ENCODE results near the gene ADAM23.

DNA sequence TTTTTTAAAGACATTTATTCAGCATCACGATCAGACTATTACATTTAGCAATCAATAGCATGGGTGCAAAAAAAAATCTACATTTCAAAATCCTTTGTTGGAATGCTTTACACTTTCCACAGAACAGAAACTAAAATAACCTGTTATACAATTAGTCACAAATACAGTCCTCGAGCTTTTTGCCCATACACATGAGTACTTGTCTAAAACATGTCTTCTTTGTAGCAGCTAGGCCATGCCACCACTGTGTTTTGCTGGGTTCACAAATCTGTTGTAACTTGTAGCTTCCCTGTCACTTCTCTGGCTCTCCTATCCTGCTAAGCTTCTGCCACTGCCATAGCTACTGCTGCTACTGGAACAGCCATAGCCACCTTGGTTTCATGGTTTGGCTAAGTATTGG is 24.4 kb upstream of the ADAM23 start:
- no peak for TF ChIP-seq EZH2phosphoT487 (IDR thresholded peaks at IDR 0.05; ENCODE audit: insufficient read depth, low read depth)
- no peak for TF ChIP-seq EZH2 (IDR thresholded peaks at IDR 0.05; ENCODE audit: insufficient read depth, poor library complexity, severe bottlenecking)
